ENCODE measurements around the gene VASP. TPM values are rescaled to one million over a fixed set of nuclear protein-coding genes. Genes with fewer than 3 reads are reported as not detected.
A peak's percentile ranks its signal among the peaks of the same experiment; 100 is the strongest.

VASP gene
- total RNA-seq (2013): 405 TPM
- polyA plus RNA-seq (100 to 1,000 TPM; 132 to 154 (median 144) TPM), polyA minus RNA-seq (246 and 559 TPM in 2 replicates), total RNA-seq (225 to 528 (median 335) reads per million in 11 experiments)

DNA sequence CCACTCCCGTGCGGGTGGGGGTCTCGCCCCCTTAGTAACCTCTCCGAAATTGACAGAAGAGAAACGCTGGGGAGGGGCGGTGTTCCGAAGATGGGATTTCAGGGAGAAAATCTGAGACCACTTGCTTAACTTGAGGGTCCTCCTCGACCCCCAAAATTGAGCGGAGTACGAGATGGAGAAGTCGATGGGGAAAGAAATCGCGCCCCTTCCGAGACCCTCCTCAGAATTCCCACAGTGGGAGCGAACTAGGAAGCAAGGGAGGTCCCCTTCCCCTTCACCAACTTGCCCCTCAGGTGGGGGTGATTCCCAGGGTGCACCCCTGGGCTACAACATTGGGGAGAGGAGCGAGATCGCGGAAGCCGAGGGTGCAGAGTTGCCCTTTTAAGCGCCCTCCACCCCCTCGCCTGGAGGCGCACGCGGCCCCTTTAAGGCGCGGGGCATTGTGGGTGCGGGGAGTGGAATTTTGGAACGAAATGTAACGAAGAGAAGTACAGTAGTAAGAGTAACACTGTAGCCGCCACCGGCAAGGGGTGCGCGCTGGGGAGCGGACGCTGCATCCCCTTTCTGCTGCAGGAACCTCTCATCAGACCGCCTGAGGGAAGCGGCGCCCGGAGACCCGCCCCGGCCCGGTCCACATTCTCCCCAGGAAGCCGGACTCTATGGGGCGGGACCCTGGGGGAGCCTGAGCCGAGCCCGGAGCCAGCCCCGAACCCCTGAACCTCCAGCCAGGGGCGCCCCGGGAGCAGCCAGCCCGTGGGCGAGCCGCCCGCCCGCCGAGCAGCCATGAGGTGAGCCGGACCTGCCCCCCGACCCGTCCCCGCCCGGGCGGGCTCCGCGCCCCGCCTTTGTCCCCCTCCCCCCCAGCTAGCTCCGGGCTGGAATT is at the start of gene VASP:
TSS of gene VASP (plus strand) at position 491 of the 883 bp plus-strand sequence. CDS start at position 784, 293 bp downstream.
- H3K27ac Mint-ChIP-seq: peak within 1 kb of the TSS; percentile 96 to 99 (median 97)
- H3K4me1 Mint-ChIP-seq: peaks cover 61% of the 10 kb centered on the region
- TF ChIP-seq, protein P1, sequence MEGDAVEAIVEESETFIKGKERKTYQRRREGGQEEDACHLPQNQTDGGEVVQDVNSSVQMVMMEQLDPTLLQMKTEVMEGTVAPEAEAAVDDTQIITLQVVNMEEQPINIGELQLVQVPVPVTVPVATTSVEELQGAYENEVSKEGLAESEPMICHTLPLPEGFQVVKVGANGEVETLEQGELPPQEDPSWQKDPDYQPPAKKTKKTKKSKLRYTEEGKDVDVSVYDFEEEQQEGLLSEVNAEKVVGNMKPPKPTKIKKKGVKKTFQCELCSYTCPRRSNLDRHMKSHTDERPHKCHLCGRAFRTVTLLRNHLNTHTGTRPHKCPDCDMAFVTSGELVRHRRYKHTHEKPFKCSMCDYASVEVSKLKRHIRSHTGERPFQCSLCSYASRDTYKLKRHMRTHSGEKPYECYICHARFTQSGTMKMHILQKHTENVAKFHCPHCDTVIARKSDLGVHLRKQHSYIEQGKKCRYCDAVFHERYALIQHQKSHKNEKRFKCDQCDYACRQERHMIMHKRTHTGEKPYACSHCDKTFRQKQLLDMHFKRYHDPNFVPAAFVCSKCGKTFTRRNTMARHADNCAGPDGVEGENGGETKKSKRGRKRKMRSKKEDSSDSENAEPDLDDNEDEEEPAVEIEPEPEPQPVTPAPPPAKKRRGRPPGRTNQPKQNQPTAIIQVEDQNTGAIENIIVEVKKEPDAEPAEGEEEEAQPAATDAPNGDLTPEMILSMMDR (IDR thresholded peaks at IDR 0.05): no peak
- Histone ChIP-seq H3K4me2 (replicated peaks; ENCODE audit: extremely low read depth, low read length, poor library complexity, severe bottlenecking) (peak within 1 kb of the TSS; percentile 100), H3K79me2 (ENCODE audit: insufficient read depth, low read length) (peaks cover 54% of the 10 kb centered on the region), H3K9me3 (replicated peaks in 1 of 2; ENCODE audit: control insufficient read depth in 1 of 2, insufficient read depth in 1 of 2, low read length in 2 of 2) (no peaks in the 10 kb centered on the region), H3K36me3 (replicated peaks in 1 of 2; ENCODE audit: control insufficient read depth in 1 of 2, insufficient read depth in 2 of 2, low read length in 2 of 2) (peaks cover 0 to 16% of the 10 kb centered on the region in 2 donors), H4K20me1 (ENCODE audit: insufficient read depth, low read length) (peaks cover 50% of the 10 kb centered on the region), H3K27ac (ENCODE audit: low read depth in 1 of 2, low read length in 2 of 2) (peak within 1 kb of the TSS; percentile 96 to 99), H3K4me3 (replicated peaks in 1 of 3; ENCODE audit: low read depth in 2 of 3, low read length in 3 of 3) (peak within 1 kb of the TSS; percentile 80 to 100 (median 91)), H3K27me3 (ENCODE audit: control insufficient read depth in 2 of 2, insufficient read depth in 2 of 2, low read length in 2 of 2) (no peaks in the 10 kb centered on the region), H2AFZ (ENCODE audit: insufficient read depth, low read depth, low read length, poor library complexity, severe bottlenecking) (peak within 1 kb of the TSS; percentile 82), H3K9ac (ENCODE audit: insufficient read depth, low read length, poor library complexity, severe bottlenecking) (peak within 1 kb of the TSS; percentile 88), H3K4me1 (ENCODE audit: control insufficient read depth in 1 of 2, insufficient read depth in 2 of 2, low read length in 2 of 2) (peaks cover 60 to 76% of the 10 kb centered on the region in 2 donors)
- intact Hi-C loops (cut with micrococcal nuclease): loop anchor here in 1 of 2 donors (5.0 kb wide), 1 partner anchor 75 kb away; the partner anchor contains the start of gene OPA3
- peak within 1 kb of the TSS; percentile 98 to 99 for H3K4me3 Mint-ChIP-seq
- peaks cover 18 to 33% of the 10 kb centered on the region in 2 donors for H3K36me3 Mint-ChIP-seq
- peak; percentile 86 to 90 (median 87) for DNase-seq
- no peaks in the 10 kb centered on the region for H3K9me3 Mint-ChIP-seq
- WGBS (ENCODE audit: insufficient coverage): under 1% methylated on average over 32 of the region's 65 CpGs
- peaks cover 0 to 4% (median 0%) of the 10 kb centered on the region in 3 donors for H3K27me3 Mint-ChIP-seq (ENCODE audit: low read depth in 3 of 3)

DNA sequence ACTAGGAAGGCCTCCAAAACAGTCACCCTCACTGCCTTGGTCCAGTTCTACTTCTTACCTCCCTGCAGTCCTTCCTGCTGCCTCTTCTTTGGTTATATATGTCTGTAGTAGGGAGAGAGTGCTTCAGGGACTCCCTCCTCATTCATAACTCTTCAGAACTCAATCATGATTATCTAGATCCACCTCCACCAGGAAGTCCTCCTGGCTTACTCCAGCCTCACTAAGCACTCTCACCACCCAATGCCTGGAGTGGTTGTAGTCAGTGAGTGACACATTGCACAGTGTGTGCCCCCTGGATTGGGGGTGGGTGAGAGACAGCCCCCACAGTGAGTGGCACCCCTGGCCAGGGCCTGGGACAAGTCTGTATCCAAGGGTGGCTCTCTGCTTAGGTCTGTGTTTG is 49.5 kb upstream of the VASP start:
- DNase-seq: no peak
- Histone ChIP-seq H3K36me3 (replicated peaks in 1 of 2; ENCODE audit: control insufficient read depth in 1 of 2, insufficient read depth in 2 of 2, low read length in 2 of 2) (no peaks in the 10 kb centered on the region), H3K79me2 (ENCODE audit: insufficient read depth, low read length) (no peaks in the 10 kb centered on the region), H3K9ac (ENCODE audit: insufficient read depth, low read length, poor library complexity, severe bottlenecking) (no peak overlapping the region), H4K20me1 (ENCODE audit: insufficient read depth, low read length) (no peaks in the 10 kb centered on the region), H3K4me3 (replicated peaks in 1 of 3; ENCODE audit: low read depth in 2 of 3, low read length in 3 of 3) (no peak overlapping the region), H3K4me1 (ENCODE audit: control insufficient read depth in 1 of 2, insufficient read depth in 2 of 2, low read length in 2 of 2) (peaks cover 46 to 52% of the 10 kb centered on the region in 2 donors), H3K4me2 (replicated peaks; ENCODE audit: extremely low read depth, low read length, poor library complexity, severe bottlenecking) (no peak overlapping the region), H3K27ac (ENCODE audit: low read depth in 1 of 2, low read length in 2 of 2) (no peak overlapping the region), H2AFZ (ENCODE audit: insufficient read depth, low read depth, low read length, poor library complexity, severe bottlenecking) (no peak overlapping the region), H3K9me3 (replicated peaks in 1 of 2; ENCODE audit: control insufficient read depth in 1 of 2, insufficient read depth in 1 of 2, low read length in 2 of 2) (no peaks in the 10 kb centered on the region), H3K27me3 (ENCODE audit: control insufficient read depth in 2 of 2, insufficient read depth in 2 of 2, low read length in 2 of 2) (no peaks in the 10 kb centered on the region)
- no peak overlapping the region for H3K4me3 Mint-ChIP-seq
- H3K27ac Mint-ChIP-seq: peak overlapping the region in 6 of 7 donors; percentile 16 to 99 (median 71)
- TF ChIP-seq, protein P1 (IDR thresholded peaks at IDR 0.05): no peak
- peaks cover 0 to 2% (median 0%) of the 10 kb centered on the region in 7 donors for H3K9me3 Mint-ChIP-seq
- peaks cover 0 to 3% of the 10 kb centered on the region in 2 donors for H3K36me3 Mint-ChIP-seq
- peaks cover 5 to 12% (median 10%) of the 10 kb centered on the region in 3 donors for H3K27me3 Mint-ChIP-seq (ENCODE audit: low read depth in 3 of 3)
- intact Hi-C loops (cut with micrococcal nuclease): no loop called here
- peaks cover 40% of the 10 kb centered on the region for H3K4me1 Mint-ChIP-seq
